ENCODE measurements around the gene ENTREP1.

DNA sequence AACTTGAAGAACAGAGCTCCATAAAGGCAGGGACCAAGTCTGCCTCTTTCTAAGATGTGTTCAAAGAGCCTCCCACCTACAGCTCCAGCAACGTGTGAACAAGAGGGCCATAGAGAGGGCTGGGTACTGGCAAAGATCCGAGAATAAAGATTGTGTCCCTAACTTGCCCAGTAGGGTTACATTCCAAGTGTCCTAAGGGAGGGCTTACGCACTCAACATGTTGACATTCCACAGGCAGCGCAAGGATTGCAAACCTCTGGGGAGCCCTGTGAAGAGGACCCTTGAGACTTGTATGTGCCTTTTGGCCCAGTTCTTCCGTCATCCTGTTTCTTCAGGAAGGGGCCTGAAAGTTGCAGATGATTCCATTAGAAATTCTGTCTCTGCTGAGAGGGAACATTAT lies 48.2 kb upstream of the ENTREP1 start:
- TF ChIP-seq, protein P1, sequence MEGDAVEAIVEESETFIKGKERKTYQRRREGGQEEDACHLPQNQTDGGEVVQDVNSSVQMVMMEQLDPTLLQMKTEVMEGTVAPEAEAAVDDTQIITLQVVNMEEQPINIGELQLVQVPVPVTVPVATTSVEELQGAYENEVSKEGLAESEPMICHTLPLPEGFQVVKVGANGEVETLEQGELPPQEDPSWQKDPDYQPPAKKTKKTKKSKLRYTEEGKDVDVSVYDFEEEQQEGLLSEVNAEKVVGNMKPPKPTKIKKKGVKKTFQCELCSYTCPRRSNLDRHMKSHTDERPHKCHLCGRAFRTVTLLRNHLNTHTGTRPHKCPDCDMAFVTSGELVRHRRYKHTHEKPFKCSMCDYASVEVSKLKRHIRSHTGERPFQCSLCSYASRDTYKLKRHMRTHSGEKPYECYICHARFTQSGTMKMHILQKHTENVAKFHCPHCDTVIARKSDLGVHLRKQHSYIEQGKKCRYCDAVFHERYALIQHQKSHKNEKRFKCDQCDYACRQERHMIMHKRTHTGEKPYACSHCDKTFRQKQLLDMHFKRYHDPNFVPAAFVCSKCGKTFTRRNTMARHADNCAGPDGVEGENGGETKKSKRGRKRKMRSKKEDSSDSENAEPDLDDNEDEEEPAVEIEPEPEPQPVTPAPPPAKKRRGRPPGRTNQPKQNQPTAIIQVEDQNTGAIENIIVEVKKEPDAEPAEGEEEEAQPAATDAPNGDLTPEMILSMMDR (IDR thresholded peaks at IDR 0.05 in 8 of 11, conservative IDR thresholded peaks at IDR 0.05 in 3 of 11), result no peak
- no peak for TF ChIP-seq POLR2A (IDR thresholded peaks at IDR 0.05)
- TF ChIP-seq POLR2AphosphoS5 (IDR thresholded peaks at IDR 0.05), result no peak
